SK-N-SH (cell line): Measurements from ENCODE around the gene HS3ST3A1. TPM values are rescaled to one million over a fixed set of nuclear protein-coding genes. Genes with fewer than 3 reads are reported as not detected.

Experiments used
- CTCF ChIA-PET: fragments of 300-600, 350-600 bp; formaldehyde crosslinking; extraction: SDS; loops from one replicate; lab custom pipeline; 2021; lab: Yijun Ruan, JAX
- POLR2A ChIA-PET: fragments of 350-600 bp; sonication (Branson Sonifier 250); formaldehyde crosslinking; extraction: SDS; loops from one replicate; lab custom pipeline; 2020; ENCODE audit warnings: antibody characterized with exemption, inconsistent platforms; lab: Yijun Ruan, JAX
- DNase-seq: peaks from one replicate; pipeline ENCODE4 v3.0.0; 2012
- H2AFZ ChIP-seq: fragments of 200-600 bp; sonication (generic); 2 replicates; pipeline ENCODE4 v1.8.1; 2016; ENCODE audit warnings: antibody characterized with exemption, mild to moderate bottlenecking, low read depth
- H3F3A ChIP-seq: fragments of 200-600 bp; sonication (generic); replicated peaks from 2 replicates; pipeline ENCODE3; 2016; ENCODE audit warnings: antibody characterized with exemption, mild to moderate bottlenecking; ENCODE audit not compliant: insufficient read depth
- H3K27ac ChIP-seq, 2 experiments: fragments of 200-500 bp in 1 of 2; fragments of 200-600 bp in 1 of 2; sonication (Bioruptor generic) in 1 of 2; sonication (generic), shearing (Covaris generic) in 1 of 2; 2 replicates each; pipeline versions ENCODE4 v1.5.1 to v1.6.1; 2014 to 2016; ENCODE audit warnings: low read depth in 2 of 2, inconsistent platforms in 1 of 2, low read length in 1 of 2, mild to moderate bottlenecking in 1 of 2, mixed read lengths in 1 of 2
- H3K27me3 ChIP-seq: fragments of 200-600 bp; sonication (generic), shearing (Covaris generic); 2 replicates; pipeline ENCODE4 v1.6.1; 2016; ENCODE audit warnings: mixed run types; ENCODE audit not compliant: insufficient read depth
- H3K36me3 ChIP-seq, 2 experiments: fragments of 200-500 bp in 1 of 2; fragments of 200-600 bp in 1 of 2; sonication (Bioruptor generic) in 1 of 2; sonication (generic) in 1 of 2; replicated peaks in 1 of 2; 2 replicates each; pipeline versions ENCODE3 to v1.5.1; 2014 to 2016; ENCODE audit warnings: low read length in 1 of 2, mild to moderate bottlenecking in 1 of 2; ENCODE audit not compliant: insufficient read depth in 2 of 2, control insufficient read depth in 1 of 2
- H3K4me1 ChIP-seq, 2 experiments: fragments of 200-500 bp in 1 of 2; fragments of 200-600 bp in 1 of 2; sonication (Bioruptor generic) in 1 of 2; sonication (generic), shearing (Covaris generic) in 1 of 2; 2 replicates each; pipeline versions ENCODE4 v1.5.1 to v1.6.1; 2014 to 2016; ENCODE audit warnings: low read depth in 1 of 2, low read length in 1 of 2, mixed run types in 1 of 2; ENCODE audit not compliant: insufficient read depth in 2 of 2, control insufficient read depth in 1 of 2
- H3K4me2 ChIP-seq: fragments of 200-600 bp; sonication (generic), shearing (Covaris generic); 2 replicates; pipeline ENCODE4 v1.6.1; 2017; ENCODE audit warnings: mixed run types
- H3K4me3 ChIP-seq, 2 experiments: fragments of 200-500 bp in 1 of 2; fragments of 200-600 bp in 1 of 2; sonication (Bioruptor generic) in 1 of 2; sonication (generic), shearing (Covaris generic) in 1 of 2; 2 replicates each; pipeline versions ENCODE4 v1.5.1 to v1.8.1; 2014 to 2016; ENCODE audit warnings: low read depth in 2 of 2, inconsistent platforms in 1 of 2, low read length in 1 of 2, mild to moderate bottlenecking in 1 of 2, mixed read lengths in 1 of 2, moderate library complexity in 1 of 2
- H3K79me2 ChIP-seq: fragments of 200-600 bp; sonication (generic); 2 replicates; pipeline ENCODE4 v1.8.1; 2017; ENCODE audit warnings: mild to moderate bottlenecking; ENCODE audit not compliant: insufficient read depth
- H3K9ac ChIP-seq: fragments of 200-600 bp; sonication (generic); 2 replicates; pipeline ENCODE4 v1.6.1; 2017; ENCODE audit warnings: mixed run types
- H3K9me2 ChIP-seq: fragments of 200-600 bp; sonication (generic); 2 replicates; pipeline ENCODE4 v1.6.1; 2017; ENCODE audit warnings: mixed run types
- H3K9me3 ChIP-seq: fragments of 200-600 bp; sonication (generic); 2 replicates; pipeline ENCODE4 v1.6.1; 2017; ENCODE audit warnings: mixed run types, mild to moderate bottlenecking, moderate library complexity
- H4K20me1 ChIP-seq: fragments of 200-600 bp; sonication (generic); 2 replicates; pipeline ENCODE4 v1.6.1; 2017; ENCODE audit warnings: mild to moderate bottlenecking, mixed run types; ENCODE audit not compliant: insufficient read depth
- ELF1 ChIP-seq: IDR thresholded peaks from 2 replicates; pipeline ENCODE4 v1.4.0; 2012
- EZH2phosphoT487 ChIP-seq: fragments of 200-600 bp; sonication (generic); IDR thresholded peaks from 2 replicates; pipeline ENCODE4 v1.6.1; 2017; ENCODE audit warnings: low read depth, mixed run types, mild to moderate bottlenecking, antibody characterized with exemption, moderate library complexity, borderline replicate concordance
- FOSL2 ChIP-seq: IDR thresholded peaks from 2 replicates; pipeline ENCODE4 v1.4.0; 2012; ENCODE audit warnings: low read depth, mild to moderate bottlenecking, moderate library complexity, borderline replicate concordance
- FOXJ3 ChIP-seq: sonication (generic); formaldehyde crosslinking; IDR thresholded peaks from 2 replicates; pipeline ENCODE4 v1.5.1; 2020; ENCODE audit warnings: mild to moderate bottlenecking, missing genetic modification reagents
- GABPA ChIP-seq: IDR thresholded peaks from 2 replicates; pipeline ENCODE4 v1.4.0; 2012; ENCODE audit warnings: low read depth, mild to moderate bottlenecking
- GATA2 ChIP-seq: sonication (generic); formaldehyde crosslinking; IDR thresholded peaks from 2 replicates; pipeline ENCODE4 v1.5.0; 2020; ENCODE audit warnings: mild to moderate bottlenecking, missing genetic modification reagents
- JUND ChIP-seq: IDR thresholded peaks from 2 replicates; pipeline ENCODE4 v1.4.0; 2012
- MAX ChIP-seq: IDR thresholded peaks from 2 replicates; pipeline ENCODE4 v1.4.0; 2012; ENCODE audit warnings: low read depth
- MEF2A ChIP-seq: IDR thresholded peaks from 2 replicates; pipeline ENCODE4 v1.4.0; 2012; ENCODE audit warnings: low read depth, borderline replicate concordance
- NRF1 ChIP-seq: IDR thresholded peaks from 2 replicates; pipeline ENCODE4 v1.6.1; 2012; ENCODE audit warnings: low read depth, mild to moderate bottlenecking, low read length
- PBX3 ChIP-seq: IDR thresholded peaks from 2 replicates; pipeline ENCODE4; 2012
- REST ChIP-seq: IDR thresholded peaks from 2 replicates; pipeline ENCODE4 v1.6.1; 2012; ENCODE audit warnings: mild to moderate bottlenecking, low read depth, low read length, moderate library complexity
- RFX5 ChIP-seq: IDR thresholded peaks from 2 replicates; pipeline ENCODE4 v1.6.1; 2012; ENCODE audit warnings: mild to moderate bottlenecking, improper control_type of control experiment, low read length
- SIN3A ChIP-seq: IDR thresholded peaks from 2 replicates; pipeline ENCODE4 v1.6.1; 2012; ENCODE audit warnings: low read depth, mild to moderate bottlenecking, low read length, moderate library complexity, borderline replicate concordance
- SMC3 ChIP-seq: IDR thresholded peaks from 2 replicates; pipeline ENCODE4 v1.6.1; 2012; ENCODE audit warnings: low read depth, low read length, improper control_type of control experiment
- TCF12 ChIP-seq: IDR thresholded peaks from 2 replicates; pipeline ENCODE4 v1.4.0; 2012
- TEAD4 ChIP-seq: IDR thresholded peaks from 2 replicates; pipeline ENCODE4 v1.4.0; 2012; ENCODE audit warnings: mild to moderate bottlenecking, borderline replicate concordance; ENCODE audit not compliant: insufficient read depth
- YY1 ChIP-seq: IDR thresholded peaks from 2 replicates; pipeline ENCODE4 v1.4.0; 2012; ENCODE audit warnings: low read depth, mild to moderate bottlenecking
- WGBS: methylation state at CpG from one replicate; pipeline ENCODE4 v1.1.6; 2017; ENCODE audit warnings: low lambda C conversion rate; 5-methylcytosine and 5-hydroxymethylcytosine counted together
- polyA plus RNA-seq, 3 experiments: library from polyadenylated mRNA; depleted of rRNA; stranded (reverse); fragments of >200 nt; gene quantifications; 2 replicates each; pipeline ENCODE4 v1.2.3, GENCODE V29; 2012

The HS3ST3A1 gene
- polyA plus RNA-seq, 1 of the 3 experiments (the other 2 are of a cell fraction) = 22.6 TPM

GRCh38 chr17:13477180-13477611 is 124.5 kb downstream of the HS3ST3A1 start:
- no peak for DNase-seq
- ChIA-PET POLR2A (no interaction called here), CTCF (no interaction called here)
- Histone ChIP-seq H3F3A (peaks cover under 1% of the 10 kb centered on the region), H3K27ac (peak overlapping the region in 1 of 2 experiments; percentile 6; a peak in 1 of 4 replicates), H2AFZ (no peak overlapping the region), H3K79me2 (no peaks in the 10 kb centered on the region), H3K9me2 (no peaks in the 10 kb centered on the region; the same call in 1 of the 2 replicates), H3K4me1 (peaks cover 0 to 11% of the 10 kb centered on the region in 2 experiments; a peak in 1 of 4 replicates), H3K27me3 (no peaks in the 10 kb centered on the region), H3K9me3 (peaks cover 9% of the 10 kb centered on the region; the same call in 1 of the 2 replicates), H4K20me1 (no peaks in the 10 kb centered on the region), H3K9ac (no peak overlapping the region), H3K4me2 (no peak overlapping the region), H3K36me3 (no peaks in the 10 kb centered on the region), H3K4me3 (no peak overlapping the region)
- no peak for TF ChIP-seq EZH2phosphoT487
- TF ChIP-seq TCF12 = peak; percentile 39
- TF ChIP-seq JUND = peak; percentile 29
- no peak for TF ChIP-seq SIN3A
- TF ChIP-seq NRF1 = no peak
- no peak for TF ChIP-seq MAX
- TF ChIP-seq GABPA = no peak
- no peak for TF ChIP-seq FOXJ3 (CRISPR knock-in tag)
- peak; percentile 40; the same call in 1 of the 2 replicates for TF ChIP-seq FOSL2
- TF ChIP-seq SMC3 = no peak

- ChIA-PET CTCF (no interaction called here), POLR2A (no interaction called here)
- H3K9ac ChIP-seq = no peak overlapping the region
- no peak overlapping the region for H2AFZ ChIP-seq
- H3F3A ChIP-seq = no peaks in the 10 kb centered on the region
- no peak overlapping the region for H3K4me3 ChIP-seq
- TF ChIP-seq RFX5 = no peak
- TF ChIP-seq PBX3 = no peak
- no peak for TF ChIP-seq SIN3A
- no peak for TF ChIP-seq ELF1
- TF ChIP-seq YY1 = no peak
- no peak for TF ChIP-seq REST
- no peak for TF ChIP-seq GATA2 (CRISPR knock-in tag)
- TF ChIP-seq TEAD4 = no peak
- no peak for TF ChIP-seq NRF1
- TF ChIP-seq SMC3 = no peak
- TF ChIP-seq MEF2A = no peak
- H3K9me2 ChIP-seq = no peaks in the 10 kb centered on the region
- WGBS = 77% methylated on average over 1 of the region's 1 CpG
- H3K9me3 ChIP-seq = peaks cover 9% of the 10 kb centered on the region; the same call in 1 of the 2 replicates
- H3K4me1 ChIP-seq = peaks cover 0 to 11% of the 10 kb centered on the region in 2 experiments; a peak in 1 of 4 replicates
- no peak overlapping the region for H3K4me2 ChIP-seq
- no peaks in the 10 kb centered on the region for H3K27me3 ChIP-seq
- H3K36me3 ChIP-seq = no peaks in the 10 kb centered on the region
- H3K27ac ChIP-seq = peak overlapping the region in 1 of 2 experiments; percentile 6; a peak in 1 of 4 replicates
- no peaks in the 10 kb centered on the region for H3K79me2 ChIP-seq
- H4K20me1 ChIP-seq = no peaks in the 10 kb centered on the region
- DNase-seq = no peak
These were observed 125.0 kb downstream of the HS3ST3A1 start for GRCh38 chr17:13476720-13477119.
